Breast epithelium (tissue), 4 donors: Measurements from ENCODE around the gene DRAXIN. TPM values are rescaled to one million over a fixed set of nuclear protein-coding genes. Genes with fewer than 3 reads are reported as not detected.
A peak's percentile ranks its signal among the peaks of the same experiment; 100 is the strongest.

ENCODE experiments used
- DNase-seq, 2 donors: peaks; one replicate each; pipeline ENCODE4 v3.0.0-alpha.2; 2019; ENCODE audit warnings: low spot score in 2 of 2
- H3K27ac ChIP-seq, 2 donors: fragments of 200-600 bp; sonication (generic) in 1 of 2; one replicate each; pipeline ENCODE4 v1.5.1; 2016 to 2019; ENCODE audit warnings: mild to moderate bottlenecking in 1 of 2
- H3K27me3 ChIP-seq, 2 donors: fragments of 200-600 bp; sonication (generic) in 1 of 2; one replicate each; pipeline versions ENCODE4 v1.5.1 to v1.6.0; 2017 to 2019; ENCODE audit warnings: control low read depth in 1 of 2, mild to moderate bottlenecking in 1 of 2
- H3K36me3 ChIP-seq: fragments of 200-600 bp; one replicate; pipeline ENCODE4 v1.5.1; 2019
- H3K4me1 ChIP-seq, 2 donors: fragments of 200-600 bp; sonication (generic); one replicate each; pipeline ENCODE4 v1.5.1; 2016 to 2019; ENCODE audit warnings: control low read depth in 1 of 2
- H3K4me3 ChIP-seq, 3 donors: fragments of 200-600 bp; sonication (generic); 1 replicate in 2 of 3; 2 replicates in 1 of 3; pipeline ENCODE4 v1.5.1; 2016 to 2019; ENCODE audit warnings: mild to moderate bottlenecking in 3 of 3, moderate library complexity in 2 of 3
- H3K9me3 ChIP-seq, 2 donors: fragments of 200-600 bp; sonication (generic) in 1 of 2; one replicate each; pipeline ENCODE4 v1.5.1; 2016 to 2019; ENCODE audit warnings: control low read depth in 1 of 2
- CTCF ChIP-seq, 3 donors: fragments of 450-650 bp; IDR thresholded peaks; one replicate each; pipeline ENCODE4 v1.5.1; 2016 to 2017; ENCODE audit warnings: antibody characterized with exemption in 3 of 3, mild to moderate bottlenecking in 3 of 3, moderate library complexity in 3 of 3
- POLR2A ChIP-seq: fragments of 450-650 bp; IDR thresholded peaks from one replicate; pipeline ENCODE4 v1.6.1; 2016; ENCODE audit warnings: antibody characterized with exemption, mild to moderate bottlenecking, moderate library complexity
- POLR2AphosphoS5 ChIP-seq, 3 donors: sonication (generic); formaldehyde crosslinking; IDR thresholded peaks; one replicate each; pipeline ENCODE4 v1.6.1; 2017; ENCODE audit warnings: antibody characterized with exemption in 3 of 3
- intact Hi-C: fragments of 100-400 bp; cut with DNase I; formaldehyde crosslinking; loops from one replicate; pipeline ENCODE4 v1.15.1; 2023; ENCODE audit warnings: low total_unique reads
- total RNA-seq, 3 donors: library from RNA; depleted of rRNA; stranded (reverse); fragments of >200 nt; gene quantifications; one replicate each; pipeline ENCODE4 v1.1.0, GENCODE V29; 2016

The DRAXIN gene
- total RNA-seq, 3 donors from 2014 or later = under 0.01 to 0.15 (median under 0.01) TPM

DNA sequence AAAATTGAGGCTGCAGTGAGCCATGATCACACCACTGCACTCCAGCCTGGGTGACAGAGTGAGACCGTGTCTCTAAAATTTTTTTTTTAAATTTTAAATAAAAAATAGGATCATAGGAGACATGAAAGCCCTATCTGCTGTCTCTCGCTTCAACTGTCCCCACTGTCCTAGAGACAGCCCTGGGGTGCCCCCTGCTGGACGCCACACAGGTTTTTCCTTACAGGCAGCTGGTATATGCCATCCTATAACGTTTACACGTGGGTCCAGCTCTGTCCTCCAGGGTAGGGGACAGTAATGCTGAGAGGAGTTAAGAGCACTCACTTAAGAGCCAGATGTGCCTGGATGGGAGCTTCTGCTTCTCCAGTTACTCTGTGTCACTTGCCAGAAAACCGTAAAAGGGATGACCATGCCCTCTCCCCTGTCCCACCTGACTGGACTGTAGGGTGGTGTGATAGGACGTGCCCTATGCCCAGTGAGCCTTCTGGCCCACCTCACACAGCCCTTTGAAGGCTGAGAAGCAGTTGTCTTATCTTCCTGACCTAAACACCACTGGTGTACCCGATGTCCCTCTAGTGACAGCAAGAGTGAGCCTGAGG, 45.7 kb upstream of the DRAXIN start:
- TF ChIP-seq CTCF (IDR thresholded peaks at IDR 0.05) (peak in 2 of 3 donors; percentile 58 to 63), POLR2AphosphoS5 (IDR thresholded peaks at IDR 0.05) (no peak)
- no peaks in the 10 kb centered on the region for H3K36me3 ChIP-seq
- H3K27me3 ChIP-seq = no peaks in the 10 kb centered on the region
- H3K4me3 ChIP-seq = no peak overlapping the region
- H3K4me1 ChIP-seq = peaks cover 0 to 5% of the 10 kb centered on the region in 2 donors
- DNase-seq = peak in 1 of 2 donors; percentile 75
- intact Hi-C loops = no loop called here
- no peak overlapping the region for H3K27ac ChIP-seq
- no peaks in the 10 kb centered on the region for H3K9me3 ChIP-seq

GRCh38 chr1:11646317-11646716, 45.2 kb upstream of the DRAXIN start:
- H3K9me3 ChIP-seq = no peaks in the 10 kb centered on the region
- no peak overlapping the region for H3K4me3 ChIP-seq
- H3K4me1 ChIP-seq = peaks cover 0 to 5% of the 10 kb centered on the region in 2 donors
- H3K36me3 ChIP-seq = no peaks in the 10 kb centered on the region
- no peak overlapping the region for H3K27ac ChIP-seq
- TF ChIP-seq POLR2AphosphoS5 (IDR thresholded peaks at IDR 0.05) (no peak), POLR2A (no peak), CTCF (IDR thresholded peaks at IDR 0.05) (no peak)
- intact Hi-C loops = no loop called here
- no peak for DNase-seq
- no peaks in the 10 kb centered on the region for H3K27me3 ChIP-seq

- H3K27me3 ChIP-seq = no peaks in the 10 kb centered on the region
- peaks cover 0 to 5% of the 10 kb centered on the region in 2 donors for H3K4me1 ChIP-seq
- intact Hi-C loops = no loop called here
- H3K9me3 ChIP-seq = no peaks in the 10 kb centered on the region
- no peak overlapping the region for H3K27ac ChIP-seq
- DNase-seq = no peak
- no peak for TF ChIP-seq CTCF (IDR thresholded peaks at IDR 0.05)
- no peak for TF ChIP-seq POLR2A
- TF ChIP-seq POLR2AphosphoS5 (IDR thresholded peaks at IDR 0.05) = no peak
- H3K36me3 ChIP-seq = no peaks in the 10 kb centered on the region
- no peak overlapping the region for H3K4me3 ChIP-seq
Observed at GRCh38 chr1:11647333-11647732, 44.2 kb upstream of the DRAXIN start.

GRCh38 chr1:11648039-11648438, 43.5 kb upstream of the DRAXIN start:
- DNase-seq = no peak
- H3K9me3 ChIP-seq = no peaks in the 10 kb centered on the region
- H3K4me1 ChIP-seq = peaks cover 0 to 5% of the 10 kb centered on the region in 2 donors
- peak overlapping the region; percentile 26 to 33 for H3K27ac ChIP-seq
- H3K27me3 ChIP-seq = no peaks in the 10 kb centered on the region
- TF ChIP-seq POLR2AphosphoS5 (IDR thresholded peaks at IDR 0.05) = no peak
- TF ChIP-seq POLR2A = no peak
- no peak for TF ChIP-seq CTCF (IDR thresholded peaks at IDR 0.05)
- H3K4me3 ChIP-seq = no peak overlapping the region
- intact Hi-C loops = no loop called here
- H3K36me3 ChIP-seq = no peaks in the 10 kb centered on the region

- intact Hi-C loops = no loop called here
- no peaks in the 10 kb centered on the region for H3K27me3 ChIP-seq
Observed at GRCh38 chr1:11648732-11649158, 42.8 kb upstream of the DRAXIN start.

More at GRCh38 chr1:11648732-11649158, 42.8 kb upstream of the DRAXIN start:
- H3K36me3 ChIP-seq = no peaks in the 10 kb centered on the region
- peaks cover 0 to 5% of the 10 kb centered on the region in 2 donors for H3K4me1 ChIP-seq
- H3K27ac ChIP-seq = peak overlapping the region; percentile 33 to 58
- H3K4me3 ChIP-seq = peak overlapping the region in 2 of 3 donors; percentile 15 to 46
- no peak for TF ChIP-seq CTCF (IDR thresholded peaks at IDR 0.05)
- no peak for TF ChIP-seq POLR2AphosphoS5 (IDR thresholded peaks at IDR 0.05)
- no peak for TF ChIP-seq POLR2A
- no peak for DNase-seq
- no peaks in the 10 kb centered on the region for H3K9me3 ChIP-seq
